Upper lobe of left lung (tissue), 4 donors: ENCODE results near the gene DR1.

Experiments used
- EP300 ChIP-seq, 4 donors: sonication (generic); formaldehyde crosslinking; IDR thresholded peaks; one replicate each; pipeline ENCODE4 v1.5.1; 2017; ENCODE audit warnings: antibody characterized with exemption in 4 of 4, control low read depth in 2 of 4
- POLR2A ChIP-seq, 4 donors: fragments of 450-650 bp; IDR thresholded peaks; one replicate each; pipeline ENCODE4 v1.5.1; 2016 to 2017; ENCODE audit warnings: antibody characterized with exemption in 4 of 4, mild to moderate bottlenecking in 2 of 4
- POLR2AphosphoS5 ChIP-seq, 2 donors: sonication (generic); formaldehyde crosslinking; IDR thresholded peaks; one replicate each; pipeline ENCODE4 v1.5.1; 2017; ENCODE audit warnings: antibody characterized with exemption in 2 of 2
- TF ChIP-seq, protein P1 (sequence below), 6 experiments: fragments of 450-650 bp in 4 of 6; fragments of 200-600 bp in 2 of 6; sonication (generic) in 2 of 6; IDR thresholded peaks; one replicate each; pipeline ENCODE4 v1.5.1; 2016 to 2019; ENCODE audit warnings: antibody characterized with exemption in 6 of 6

DNA sequence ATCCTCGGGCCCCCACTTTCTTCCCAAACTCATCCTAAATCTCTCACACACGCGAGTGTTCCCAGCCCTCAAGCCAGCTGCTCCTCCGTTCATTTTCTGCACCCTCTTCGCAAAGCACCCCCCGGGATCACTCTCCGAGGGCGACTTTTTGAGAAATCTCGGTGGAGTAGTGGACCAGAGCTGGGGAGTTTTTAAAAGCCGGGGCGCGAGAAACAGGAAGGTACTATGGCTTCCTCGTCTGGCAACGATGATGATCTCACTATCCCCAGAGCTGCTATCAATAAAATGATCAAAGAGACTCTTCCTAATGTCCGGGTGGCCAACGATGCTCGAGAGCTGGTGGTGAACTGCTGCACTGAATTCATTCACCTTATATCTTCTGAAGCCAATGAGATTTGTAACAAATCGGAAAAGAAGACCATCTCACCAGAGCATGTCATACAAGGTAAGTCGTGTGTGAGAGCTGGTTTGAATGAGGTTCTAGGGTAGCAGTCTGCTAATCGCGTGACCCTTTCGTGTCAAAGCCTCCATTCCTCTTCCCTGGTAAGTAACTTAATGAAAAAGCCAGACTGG, 800 bp downstream of the DR1 start:
- TF ChIP-seq POLR2AphosphoS5 (IDR thresholded peaks at IDR 0.05) = no peak
- TF ChIP-seq, protein P1, sequence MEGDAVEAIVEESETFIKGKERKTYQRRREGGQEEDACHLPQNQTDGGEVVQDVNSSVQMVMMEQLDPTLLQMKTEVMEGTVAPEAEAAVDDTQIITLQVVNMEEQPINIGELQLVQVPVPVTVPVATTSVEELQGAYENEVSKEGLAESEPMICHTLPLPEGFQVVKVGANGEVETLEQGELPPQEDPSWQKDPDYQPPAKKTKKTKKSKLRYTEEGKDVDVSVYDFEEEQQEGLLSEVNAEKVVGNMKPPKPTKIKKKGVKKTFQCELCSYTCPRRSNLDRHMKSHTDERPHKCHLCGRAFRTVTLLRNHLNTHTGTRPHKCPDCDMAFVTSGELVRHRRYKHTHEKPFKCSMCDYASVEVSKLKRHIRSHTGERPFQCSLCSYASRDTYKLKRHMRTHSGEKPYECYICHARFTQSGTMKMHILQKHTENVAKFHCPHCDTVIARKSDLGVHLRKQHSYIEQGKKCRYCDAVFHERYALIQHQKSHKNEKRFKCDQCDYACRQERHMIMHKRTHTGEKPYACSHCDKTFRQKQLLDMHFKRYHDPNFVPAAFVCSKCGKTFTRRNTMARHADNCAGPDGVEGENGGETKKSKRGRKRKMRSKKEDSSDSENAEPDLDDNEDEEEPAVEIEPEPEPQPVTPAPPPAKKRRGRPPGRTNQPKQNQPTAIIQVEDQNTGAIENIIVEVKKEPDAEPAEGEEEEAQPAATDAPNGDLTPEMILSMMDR (IDR thresholded peaks at IDR 0.05) = no peak
- no peak for TF ChIP-seq EP300 (IDR thresholded peaks at IDR 0.05)
- TF ChIP-seq POLR2A (IDR thresholded peaks at IDR 0.05) = no peak
